PFSK-1 (cell line): ENCODE results near the gene MSANTD2.

Experiments used
- FOXP2 ChIP-seq: optimal IDR thresholded peaks from 2 replicates; pipeline ENCODE3; 2011; ENCODE audit warnings: borderline replicate concordance, control low read depth, inconsistent platforms; ENCODE audit not compliant: insufficient read depth; ENCODE audit errors: extremely low read length, extremely low read depth
- POLR2AphosphoS5 ChIP-seq: IDR thresholded peaks from 2 replicates; pipeline ENCODE4 v1.6.1; 2012; ENCODE audit warnings: low read depth, mild to moderate bottlenecking, control low read depth, low read length, moderate library complexity
- SIN3A ChIP-seq: IDR thresholded peaks from 2 replicates; pipeline ENCODE4 v1.6.1; 2012; ENCODE audit warnings: mild to moderate bottlenecking, low read length, moderate library complexity, borderline replicate concordance; ENCODE audit not compliant: insufficient read depth
- TAF1 ChIP-seq: IDR thresholded peaks from 2 replicates; pipeline ENCODE4 v1.6.1; 2012; ENCODE audit warnings: low read length, control low read depth, borderline replicate concordance; ENCODE audit not compliant: insufficient read depth
- TF ChIP-seq, protein P1 (sequence below), 2 experiments: IDR thresholded peaks; 2 replicates each; pipeline versions ENCODE4 v1.6.1 to v1.8.0; 2011 to 2012; ENCODE audit warnings: low read depth in 2 of 2, low read length in 2 of 2, control low read depth in 1 of 2, inconsistent platforms in 1 of 2, mild to moderate bottlenecking in 1 of 2, moderate library complexity in 1 of 2; ENCODE audit not compliant: insufficient read depth in 1 of 2

Gene MSANTD2

DNA sequence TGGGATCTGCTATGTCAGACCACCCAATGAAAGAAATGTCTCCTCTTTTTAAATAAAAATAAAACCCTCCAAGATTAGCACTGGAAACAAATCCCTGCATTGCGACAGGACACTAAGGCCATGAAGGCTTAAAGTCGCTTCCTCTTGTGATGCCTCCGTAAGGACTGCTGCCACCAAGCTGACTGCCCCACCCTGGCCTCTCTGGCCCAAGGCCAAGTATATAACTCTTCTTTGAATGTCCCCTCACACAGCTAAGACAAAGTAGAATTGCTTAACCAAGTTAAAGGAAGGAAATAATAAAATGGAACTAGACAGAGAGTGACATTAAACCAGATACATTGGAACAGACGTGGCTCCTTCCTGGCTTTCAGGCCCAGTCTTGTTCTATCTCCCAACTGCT lies 68.0 kb downstream of the MSANTD2 start:
- TF ChIP-seq, protein P1, sequence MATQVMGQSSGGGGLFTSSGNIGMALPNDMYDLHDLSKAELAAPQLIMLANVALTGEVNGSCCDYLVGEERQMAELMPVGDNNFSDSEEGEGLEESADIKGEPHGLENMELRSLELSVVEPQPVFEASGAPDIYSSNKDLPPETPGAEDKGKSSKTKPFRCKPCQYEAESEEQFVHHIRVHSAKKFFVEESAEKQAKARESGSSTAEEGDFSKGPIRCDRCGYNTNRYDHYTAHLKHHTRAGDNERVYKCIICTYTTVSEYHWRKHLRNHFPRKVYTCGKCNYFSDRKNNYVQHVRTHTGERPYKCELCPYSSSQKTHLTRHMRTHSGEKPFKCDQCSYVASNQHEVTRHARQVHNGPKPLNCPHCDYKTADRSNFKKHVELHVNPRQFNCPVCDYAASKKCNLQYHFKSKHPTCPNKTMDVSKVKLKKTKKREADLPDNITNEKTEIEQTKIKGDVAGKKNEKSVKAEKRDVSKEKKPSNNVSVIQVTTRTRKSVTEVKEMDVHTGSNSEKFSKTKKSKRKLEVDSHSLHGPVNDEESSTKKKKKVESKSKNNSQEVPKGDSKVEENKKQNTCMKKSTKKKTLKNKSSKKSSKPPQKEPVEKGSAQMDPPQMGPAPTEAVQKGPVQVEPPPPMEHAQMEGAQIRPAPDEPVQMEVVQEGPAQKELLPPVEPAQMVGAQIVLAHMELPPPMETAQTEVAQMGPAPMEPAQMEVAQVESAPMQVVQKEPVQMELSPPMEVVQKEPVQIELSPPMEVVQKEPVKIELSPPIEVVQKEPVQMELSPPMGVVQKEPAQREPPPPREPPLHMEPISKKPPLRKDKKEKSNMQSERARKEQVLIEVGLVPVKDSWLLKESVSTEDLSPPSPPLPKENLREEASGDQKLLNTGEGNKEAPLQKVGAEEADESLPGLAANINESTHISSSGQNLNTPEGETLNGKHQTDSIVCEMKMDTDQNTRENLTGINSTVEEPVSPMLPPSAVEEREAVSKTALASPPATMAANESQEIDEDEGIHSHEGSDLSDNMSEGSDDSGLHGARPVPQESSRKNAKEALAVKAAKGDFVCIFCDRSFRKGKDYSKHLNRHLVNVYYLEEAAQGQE (IDR thresholded peaks at IDR 0.05; ENCODE audit: insufficient read depth in 1 of 2, low read depth in 2 of 2, low read length in 2 of 2) = no peak
- TF ChIP-seq SIN3A = no peak
- no peak for TF ChIP-seq FOXP2
- TF ChIP-seq TAF1 = no peak
- no peak for TF ChIP-seq POLR2AphosphoS5

DNA sequence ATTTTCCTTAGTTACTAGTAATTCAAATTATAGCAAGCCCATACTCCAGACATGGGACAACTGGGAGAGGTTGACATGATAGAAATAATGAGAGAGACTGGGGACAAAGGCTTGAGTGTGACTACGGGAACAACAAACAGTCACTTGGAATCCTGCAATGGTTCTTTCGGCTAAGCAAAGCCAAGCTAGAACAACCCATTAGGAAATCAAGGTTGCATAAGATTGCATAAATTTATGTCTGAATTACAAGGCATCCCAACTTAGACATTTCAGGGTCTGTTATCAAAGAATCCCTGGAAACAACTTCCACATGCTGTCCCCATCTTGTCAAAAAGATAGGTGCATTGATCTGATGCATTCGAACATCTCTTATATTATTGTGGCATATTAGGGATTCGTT lies 70.6 kb downstream of the MSANTD2 start:
- TF ChIP-seq TAF1 = no peak

DNA sequence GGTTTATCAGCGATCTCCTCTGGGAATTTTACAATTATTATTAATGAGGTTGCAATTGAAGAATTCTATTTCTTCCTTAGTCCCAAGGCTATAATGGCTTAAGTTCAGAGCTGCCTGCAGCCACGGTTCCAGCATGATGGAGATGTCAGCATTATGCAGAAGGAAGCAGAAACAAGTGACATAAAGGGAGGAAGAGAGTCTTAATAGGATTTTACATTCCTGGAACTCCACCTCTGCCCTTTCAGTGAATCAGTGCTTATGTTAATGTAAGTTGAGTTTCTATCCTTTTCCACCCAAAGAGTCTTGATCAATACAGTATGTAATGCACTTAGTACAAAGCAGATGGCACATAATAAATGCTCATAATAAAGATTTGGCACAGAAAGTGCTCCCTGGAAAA lies 72.1 kb downstream of the MSANTD2 start:
- no peak for TF ChIP-seq SIN3A
- TF ChIP-seq, protein P1 (IDR thresholded peaks at IDR 0.05; ENCODE audit: insufficient read depth in 1 of 2, low read depth in 2 of 2, low read length in 2 of 2) = no peak
- no peak for TF ChIP-seq FOXP2
- TF ChIP-seq TAF1 = no peak
- no peak for TF ChIP-seq POLR2AphosphoS5

DNA sequence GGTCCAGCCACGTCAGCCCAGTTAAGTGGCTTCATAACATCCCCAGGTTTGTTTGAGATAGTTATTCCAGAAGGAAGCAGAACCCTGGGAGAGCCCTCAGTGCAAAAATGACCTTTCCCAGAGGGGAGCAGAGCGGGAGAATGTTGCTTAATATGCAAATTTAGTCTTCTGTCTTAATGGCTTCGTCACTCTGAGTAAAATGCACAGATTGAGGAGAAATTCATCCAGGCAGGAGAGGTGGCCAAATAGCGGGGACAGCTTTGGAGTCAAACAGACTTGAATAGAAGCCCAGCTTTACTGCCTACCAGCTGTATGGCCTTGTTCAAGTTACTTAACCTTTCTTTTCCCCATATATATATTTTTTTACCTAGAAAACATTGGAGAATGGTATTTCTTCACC lies 72.7 kb downstream of the MSANTD2 start:
- no peak for TF ChIP-seq SIN3A
- TF ChIP-seq FOXP2 = no peak
- TF ChIP-seq POLR2AphosphoS5 = no peak
- TF ChIP-seq, protein P1 (IDR thresholded peaks at IDR 0.05; ENCODE audit: insufficient read depth in 1 of 2, low read depth in 2 of 2, low read length in 2 of 2) = no peak
- TF ChIP-seq TAF1 = no peak

DNA sequence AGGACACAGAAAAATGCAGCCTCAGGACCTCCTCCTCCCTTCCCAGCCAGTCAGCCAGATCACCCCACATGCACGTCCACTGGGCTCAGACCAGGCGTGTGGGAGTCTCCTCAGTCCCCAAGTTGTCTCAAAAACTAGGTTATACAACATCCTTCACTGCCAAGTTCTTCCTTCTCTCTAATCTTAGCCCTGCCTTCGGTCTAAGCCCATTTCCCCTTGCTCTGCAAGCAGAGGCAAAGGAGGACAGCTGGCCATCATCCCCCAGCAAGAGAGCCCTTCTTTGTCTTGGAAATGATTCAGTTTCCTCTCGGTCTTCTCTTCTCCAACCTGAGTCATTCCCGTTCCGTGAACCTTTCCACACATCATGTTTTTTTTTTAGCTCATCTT lies 74.5 kb downstream of the MSANTD2 start:
- TF ChIP-seq SIN3A = no peak
- TF ChIP-seq POLR2AphosphoS5 = no peak
- no peak for TF ChIP-seq FOXP2
- TF ChIP-seq TAF1 = no peak
- TF ChIP-seq, protein P1 (IDR thresholded peaks at IDR 0.05; ENCODE audit: insufficient read depth in 1 of 2, low read depth in 2 of 2, low read length in 2 of 2) = no peak
